ENCODE results near the gene FLYWCH1. TPM values are rescaled to one million over a fixed set of nuclear protein-coding genes. Genes with fewer than 3 reads are reported as not detected.
A peak's percentile ranks its signal among the peaks of the same experiment; 100 is the strongest.

FLYWCH1 gene
- total RNA-seq, 2 experiments from 2014 or later = 26.1 to 61.9 TPM

DNA sequence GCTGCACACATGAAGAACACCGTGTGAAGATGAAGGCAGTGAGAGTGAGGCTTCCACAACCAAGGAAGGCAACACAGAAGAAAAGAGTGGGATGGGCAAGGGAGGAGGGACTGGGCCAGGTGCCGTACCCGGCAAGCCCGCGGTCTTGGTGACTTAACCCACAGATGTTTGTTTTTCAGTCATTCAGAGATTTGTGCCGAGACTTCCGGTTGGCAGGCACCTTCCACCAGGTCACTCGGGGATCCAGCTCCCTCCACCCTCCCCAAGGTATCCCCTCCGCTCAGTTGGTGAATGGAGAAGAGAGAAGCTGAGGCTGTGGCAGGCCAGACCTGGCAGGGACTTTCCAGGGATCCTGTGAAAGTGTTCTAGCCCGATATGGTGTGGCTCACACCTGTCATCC lies 47.5 kb downstream of the FLYWCH1 start:
- no TSS peak for BruUV-seq (replicated peaks)
- H3K9me3 ChIP-seq (ENCODE audit: low read length) = no peaks in the 10 kb centered on the region
- H3K36me3 ChIP-seq (ENCODE audit: insufficient read depth, low read length) = no peaks in the 10 kb centered on the region
- TF ChIP-seq EZH2phosphoT487 (IDR thresholded peaks at IDR 0.05; ENCODE audit: borderline replicate concordance, low read depth, low read length) = no peak
- TF ChIP-seq, protein P1, sequence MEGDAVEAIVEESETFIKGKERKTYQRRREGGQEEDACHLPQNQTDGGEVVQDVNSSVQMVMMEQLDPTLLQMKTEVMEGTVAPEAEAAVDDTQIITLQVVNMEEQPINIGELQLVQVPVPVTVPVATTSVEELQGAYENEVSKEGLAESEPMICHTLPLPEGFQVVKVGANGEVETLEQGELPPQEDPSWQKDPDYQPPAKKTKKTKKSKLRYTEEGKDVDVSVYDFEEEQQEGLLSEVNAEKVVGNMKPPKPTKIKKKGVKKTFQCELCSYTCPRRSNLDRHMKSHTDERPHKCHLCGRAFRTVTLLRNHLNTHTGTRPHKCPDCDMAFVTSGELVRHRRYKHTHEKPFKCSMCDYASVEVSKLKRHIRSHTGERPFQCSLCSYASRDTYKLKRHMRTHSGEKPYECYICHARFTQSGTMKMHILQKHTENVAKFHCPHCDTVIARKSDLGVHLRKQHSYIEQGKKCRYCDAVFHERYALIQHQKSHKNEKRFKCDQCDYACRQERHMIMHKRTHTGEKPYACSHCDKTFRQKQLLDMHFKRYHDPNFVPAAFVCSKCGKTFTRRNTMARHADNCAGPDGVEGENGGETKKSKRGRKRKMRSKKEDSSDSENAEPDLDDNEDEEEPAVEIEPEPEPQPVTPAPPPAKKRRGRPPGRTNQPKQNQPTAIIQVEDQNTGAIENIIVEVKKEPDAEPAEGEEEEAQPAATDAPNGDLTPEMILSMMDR (conservative IDR thresholded peaks at IDR 0.05; ENCODE audit: low read length) = no peak
- ChIA-PET CTCF (ENCODE audit: unreplicated experiment) (no interaction called here), POLR2A (interaction anchor here (0.6 kb wide), 1 partner anchor 207 kb away, joined by 3 read pairs; the partner anchor contains the start of gene SRRM2)
- no peaks in the 10 kb centered on the region for H3K79me2 ChIP-seq (ENCODE audit: insufficient read depth, low read depth, low read length)
- H3K4me1 ChIP-seq (ENCODE audit: insufficient read depth, low read length, poor library complexity, severe bottlenecking) = peaks cover 54% of the 10 kb centered on the region
- intact Hi-C loops (cut with micrococcal nuclease; ENCODE audit: unreplicated experiment) = no loop called here
- H3K27ac ChIP-seq (ENCODE audit: low read depth, low read length, poor library complexity, severe bottlenecking) = no peak overlapping the region
- no peak for DNase-seq (ENCODE audit: low spot score)
- no peak overlapping the region for H3K4me3 ChIP-seq (ENCODE audit: low read depth, low read length, poor library complexity, severe bottlenecking)
- H4K20me1 ChIP-seq (ENCODE audit: insufficient read depth, low read length) = no peaks in the 10 kb centered on the region
- H3K9me2 ChIP-seq (ENCODE audit: insufficient read depth, low read length) = no peaks in the 10 kb centered on the region
- no peak overlapping the region for H2AFZ ChIP-seq (ENCODE audit: low read length)
- peak overlapping the region; percentile 34; the same call in 1 of the 2 replicates for H3K4me2 ChIP-seq (ENCODE audit: low read length)

DNA sequence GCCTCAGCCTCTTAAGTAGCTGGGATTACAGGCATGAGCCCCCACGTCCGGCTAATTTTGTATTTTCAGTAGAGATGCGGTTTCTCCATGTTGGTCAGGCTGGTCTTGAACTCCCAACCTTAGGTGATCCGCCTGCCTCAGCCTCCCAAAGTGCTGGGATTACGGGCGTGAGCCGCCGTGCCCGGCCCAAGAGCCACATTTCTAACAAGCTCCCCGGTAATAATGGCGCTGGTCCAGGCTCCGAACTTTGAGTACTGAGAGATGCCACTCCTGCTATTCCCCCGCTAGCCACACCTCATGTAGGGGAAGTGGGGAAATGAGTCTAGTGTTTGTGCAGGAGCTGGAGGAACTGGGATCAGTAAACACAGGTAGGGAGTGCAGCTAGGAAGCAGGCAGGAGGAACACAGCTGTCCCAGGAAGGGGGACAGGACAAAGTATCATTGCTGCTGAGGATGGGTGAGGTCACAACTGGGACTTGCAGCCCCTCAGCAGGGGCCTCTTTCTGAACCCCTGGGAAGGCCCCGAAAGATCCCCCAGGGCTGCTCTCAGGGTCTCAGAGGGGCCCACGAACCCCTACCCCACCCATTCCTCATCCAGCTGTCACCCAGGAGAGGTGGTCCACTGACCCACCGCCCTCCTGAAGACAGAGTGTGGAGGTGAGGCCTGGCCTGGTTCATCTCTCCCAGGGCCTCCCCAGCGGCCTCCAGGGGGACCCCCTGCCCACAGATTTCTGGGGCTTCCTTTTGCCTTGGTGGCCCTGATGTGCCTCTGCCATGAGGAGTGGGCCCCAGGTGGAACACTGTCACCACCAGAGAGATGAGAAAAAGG lies 48.7 kb downstream of the FLYWCH1 start:
- Histone ChIP-seq H3K79me2 (ENCODE audit: insufficient read depth, low read depth, low read length) (no peaks in the 10 kb centered on the region), H3K4me3 (ENCODE audit: low read depth, low read length, poor library complexity, severe bottlenecking) (no peak overlapping the region), H3K4me1 (ENCODE audit: insufficient read depth, low read length, poor library complexity, severe bottlenecking) (peaks cover 52% of the 10 kb centered on the region), H3K27ac (ENCODE audit: low read depth, low read length, poor library complexity, severe bottlenecking) (no peak overlapping the region), H3K36me3 (ENCODE audit: insufficient read depth, low read length) (no peaks in the 10 kb centered on the region), H2AFZ (ENCODE audit: low read length) (no peak overlapping the region), H3K9me2 (ENCODE audit: insufficient read depth, low read length) (no peaks in the 10 kb centered on the region), H4K20me1 (ENCODE audit: insufficient read depth, low read length) (no peaks in the 10 kb centered on the region), H3K4me2 (ENCODE audit: low read length) (no peak overlapping the region), H3K9me3 (ENCODE audit: low read length) (no peaks in the 10 kb centered on the region)
- POLR2A ChIA-PET = no interaction called here
- no TSS peak for BruUV-seq (replicated peaks)
- no peak for TF ChIP-seq EZH2phosphoT487 (IDR thresholded peaks at IDR 0.05; ENCODE audit: borderline replicate concordance, low read depth, low read length)
- TF ChIP-seq, protein P1 (conservative IDR thresholded peaks at IDR 0.05; ENCODE audit: low read length) = no peak
- CTCF ChIA-PET (ENCODE audit: unreplicated experiment) = interaction anchor here (0.5 to 0.6 kb wide), 2 partner anchors 208 to 257 kb away, joined by 3 to 8 read pairs; partner anchors contain the start of gene SRRM2
- no peak for DNase-seq (ENCODE audit: low spot score)
- intact Hi-C loops (cut with micrococcal nuclease; ENCODE audit: unreplicated experiment) = loop anchor here (5.0 kb wide), 1 partner anchor 33 kb away; no protein-coding TSS in a partner anchor

Measured in OCI-LY7 (cell line).